ENCODE results near the gene MMGT1. TPM values are rescaled to one million over a fixed set of nuclear protein-coding genes. Genes with fewer than 3 reads are reported as not detected.

The MMGT1 gene
- 21.6 TPM for total RNA-seq

DNA sequence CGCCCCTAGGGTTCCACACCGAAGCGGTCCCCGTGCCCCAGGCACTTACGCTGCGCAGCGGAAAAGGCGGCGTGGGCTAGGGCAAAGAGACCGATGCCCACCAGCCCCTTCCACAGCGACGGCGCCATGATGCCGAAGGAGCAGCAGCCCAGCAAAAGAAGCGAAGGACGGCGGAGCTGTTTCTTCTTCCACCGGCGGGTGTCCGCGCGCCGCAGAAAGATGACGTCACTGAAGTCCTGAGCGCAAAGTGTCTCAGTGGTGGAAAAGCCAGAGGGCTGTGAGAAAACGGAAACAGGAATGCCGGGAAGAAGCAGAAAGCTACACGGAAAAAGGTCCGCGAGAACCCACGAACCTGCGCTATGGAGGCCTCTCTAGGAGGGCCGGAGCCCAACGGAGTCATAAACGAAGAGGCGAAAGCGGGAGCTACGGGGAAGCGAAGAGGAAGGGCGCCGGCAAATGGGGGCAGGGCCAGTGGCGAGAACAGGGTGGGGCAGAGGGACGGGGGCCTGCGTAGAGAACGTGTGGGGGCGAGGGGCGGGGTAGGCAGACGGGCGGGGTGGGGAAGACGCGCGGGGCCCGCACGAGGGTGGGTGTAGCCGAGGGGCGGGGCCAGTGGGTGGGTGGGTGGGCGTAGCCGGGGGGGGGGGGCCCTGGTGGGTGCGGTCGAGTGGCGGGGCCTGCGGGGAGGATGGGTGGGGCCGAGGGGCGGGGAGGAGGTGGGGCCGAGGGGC lies at the start of gene MMGT1:
TSS of gene MMGT1 (minus strand) at position 441 of the 731 bp plus-strand sequence. CDS start at position 128, 313 bp downstream.

DNA sequence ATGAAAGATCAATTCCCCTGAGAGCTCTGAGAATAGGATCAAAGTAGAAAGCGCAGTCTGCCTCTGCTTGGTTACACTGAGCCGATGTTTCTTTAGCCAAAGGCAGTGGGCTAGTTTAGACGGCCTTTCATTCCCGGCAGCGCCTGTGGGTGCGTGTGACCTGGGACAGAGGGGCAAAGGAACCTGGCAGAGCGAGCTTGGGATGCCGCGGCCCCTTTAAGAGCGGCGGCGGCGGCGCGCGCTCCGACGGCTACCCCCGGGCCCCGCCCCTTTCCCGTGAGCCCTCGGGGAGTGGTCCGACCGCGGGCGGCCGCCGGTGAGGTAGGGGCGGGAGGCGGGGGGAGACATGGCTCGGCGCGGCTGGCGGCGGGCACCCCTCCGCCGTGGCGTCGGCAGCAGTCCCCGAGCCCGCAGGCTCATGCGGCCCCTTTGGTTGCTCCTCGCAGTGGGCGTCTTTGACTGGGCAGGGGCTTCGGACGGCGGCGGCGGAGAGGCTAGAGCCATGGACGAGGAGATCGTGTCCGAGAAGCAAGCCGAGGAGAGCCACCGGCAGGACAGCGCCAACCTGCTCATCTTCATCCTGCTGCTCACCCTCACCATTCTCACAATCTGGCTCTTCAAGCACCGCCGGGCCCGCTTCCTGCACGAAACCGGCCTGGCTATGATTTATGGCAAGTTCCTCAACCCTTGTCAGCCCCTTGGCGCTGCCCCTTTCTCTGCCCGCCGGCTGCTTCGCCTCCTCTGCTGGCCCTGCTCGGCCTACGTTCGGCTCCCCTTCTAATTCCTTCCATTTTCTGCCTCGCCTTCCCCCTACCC lies 11.6 kb upstream of the MMGT1 start, which contains the start of gene SLC9A6:
TSS of gene SLC9A6 (plus strand) at position 279 of the 816 bp plus-strand sequence. CDS start at position 503, 224 bp downstream.

Other genes starting within 250 kb of the MMGT1 start
- gene CT45A3, start 205.8 kb downstream of the MMGT1 start, total RNA-seq: not detected
- gene CT45A5, start 188.5 kb downstream of the MMGT1 start, total RNA-seq: not detected
- gene CT45A6, start 171.2 kb downstream of the MMGT1 start, total RNA-seq: not detected
- not detected for gene CT45A2, start 154.0 kb downstream of the MMGT1 start, total RNA-seq
- gene CT45A7, start 136.7 kb downstream of the MMGT1 start, total RNA-seq: not detected
- not detected for gene CT45A8, start 119.5 kb downstream of the MMGT1 start, total RNA-seq
- not detected for gene CT45A9, start 102.2 kb downstream of the MMGT1 start, total RNA-seq
- gene CT45A10, start 80.5 kb downstream of the MMGT1 start, total RNA-seq: not detected
- not detected for gene SAGE1, start 80.3 kb downstream of the MMGT1 start, total RNA-seq
- 36.3 TPM for gene SLC9A6, start 11.4 kb upstream of the MMGT1 start, total RNA-seq
- 423 TPM for gene FHL1, start 173.5 kb upstream of the MMGT1 start, total RNA-seq

All from camera-type eye (tissue), 1 donor.